Osteoblast (primary cell): Measurements from ENCODE around the gene BCAS3. TPM values are rescaled to one million over a fixed set of nuclear protein-coding genes. Genes with fewer than 3 reads are reported as not detected.
"Not testable (repeated sequence)": the region's sequence is repeated elsewhere in the genome, so short reads cannot be mapped to it uniquely, and the experiment has no call there.

Source experiments
- DNase-seq: peaks from one replicate; pipeline ENCODE4 v3.0.0; 2011; ENCODE audit warnings: low spot score, mixed read lengths; ENCODE audit not compliant: insufficient read length; ENCODE audit errors: missing footprints
- H2AFZ ChIP-seq: 2 replicates; pipeline ENCODE4 v1.6.0; 2011; ENCODE audit warnings: mild to moderate bottlenecking, low read length
- H3K27ac ChIP-seq: 2 replicates; pipeline ENCODE4 v1.5.1; 2011; ENCODE audit warnings: mild to moderate bottlenecking, low read depth, low read length, moderate library complexity
- H3K27me3 ChIP-seq: 2 replicates; pipeline ENCODE4 v1.6.0; 2012; ENCODE audit warnings: mild to moderate bottlenecking, control low read depth, inconsistent platforms, low read length, moderate library complexity; ENCODE audit not compliant: insufficient read depth
- H3K36me3 ChIP-seq: 2 replicates; pipeline ENCODE4 v1.5.1; 2011; ENCODE audit warnings: mild to moderate bottlenecking, low read length, control low read depth, moderate library complexity; ENCODE audit not compliant: insufficient read depth
- H3K4me1 ChIP-seq: 2 replicates; pipeline ENCODE4 v1.5.1; 2011; ENCODE audit warnings: mild to moderate bottlenecking, low read length, control low read depth, moderate library complexity; ENCODE audit not compliant: insufficient read depth
- H3K4me2 ChIP-seq: 2 replicates; pipeline ENCODE4 v1.6.0; 2011; ENCODE audit warnings: mild to moderate bottlenecking, low read length; ENCODE audit not compliant: insufficient read depth
- H3K4me3 ChIP-seq: fragments of 200-600 bp; sonication (generic); 3 replicates; pipeline ENCODE4 v1.5.1; 2012; ENCODE audit warnings: mild to moderate bottlenecking, low read length, inconsistent platforms; ENCODE audit not compliant: insufficient read depth
- H3K79me2 ChIP-seq: 2 replicates; pipeline ENCODE4 v1.6.0; 2012; ENCODE audit warnings: mild to moderate bottlenecking, low read length, control low read depth, inconsistent platforms; ENCODE audit not compliant: insufficient read depth
- H3K9me3 ChIP-seq: 2 replicates; pipeline ENCODE4 v1.5.1; 2011; ENCODE audit warnings: low read depth, low read length, control low read depth
- H4K20me1 ChIP-seq: 2 replicates; pipeline ENCODE4 v1.6.0; 2012; ENCODE audit warnings: mild to moderate bottlenecking, low read length, control low read depth; ENCODE audit not compliant: insufficient read depth
- total RNA-seq: library from RNA; depleted of rRNA; stranded (reverse); fragments of >200 nt; gene quantifications from 2 replicates; pipeline ENCODE4 v1.2.3, GENCODE V29; 2012
- TF ChIP-seq, protein P1 (sequence below): IDR thresholded peaks from 2 replicates; pipeline ENCODE4 v1.5.1; 2011; ENCODE audit warnings: mild to moderate bottlenecking, low read depth, low read length, moderate library complexity; ENCODE audit errors: extremely low read depth

Gene BCAS3
- total RNA-seq, 1 donor = 31.5 TPM

DNA sequence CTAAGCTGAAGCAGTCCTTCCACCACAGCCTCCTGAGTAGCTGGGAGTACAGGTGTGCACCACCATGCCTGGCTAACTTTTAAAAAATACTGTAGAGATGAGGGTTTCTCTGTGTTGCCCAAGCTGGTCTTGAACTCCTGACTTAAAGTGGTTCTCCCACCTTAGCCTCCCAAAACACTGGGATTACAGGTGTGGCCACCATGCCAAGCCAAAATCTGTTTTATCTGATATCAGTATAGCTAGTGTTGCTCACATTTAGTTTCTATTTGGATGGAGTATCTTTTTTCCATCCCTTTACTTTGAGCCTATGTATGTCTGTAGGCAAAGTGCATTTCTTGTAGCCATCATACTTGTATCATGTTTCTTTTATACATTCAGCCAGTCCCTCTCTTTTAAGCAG is 82.1 kb downstream of the BCAS3 start:
- TF ChIP-seq, protein P1, sequence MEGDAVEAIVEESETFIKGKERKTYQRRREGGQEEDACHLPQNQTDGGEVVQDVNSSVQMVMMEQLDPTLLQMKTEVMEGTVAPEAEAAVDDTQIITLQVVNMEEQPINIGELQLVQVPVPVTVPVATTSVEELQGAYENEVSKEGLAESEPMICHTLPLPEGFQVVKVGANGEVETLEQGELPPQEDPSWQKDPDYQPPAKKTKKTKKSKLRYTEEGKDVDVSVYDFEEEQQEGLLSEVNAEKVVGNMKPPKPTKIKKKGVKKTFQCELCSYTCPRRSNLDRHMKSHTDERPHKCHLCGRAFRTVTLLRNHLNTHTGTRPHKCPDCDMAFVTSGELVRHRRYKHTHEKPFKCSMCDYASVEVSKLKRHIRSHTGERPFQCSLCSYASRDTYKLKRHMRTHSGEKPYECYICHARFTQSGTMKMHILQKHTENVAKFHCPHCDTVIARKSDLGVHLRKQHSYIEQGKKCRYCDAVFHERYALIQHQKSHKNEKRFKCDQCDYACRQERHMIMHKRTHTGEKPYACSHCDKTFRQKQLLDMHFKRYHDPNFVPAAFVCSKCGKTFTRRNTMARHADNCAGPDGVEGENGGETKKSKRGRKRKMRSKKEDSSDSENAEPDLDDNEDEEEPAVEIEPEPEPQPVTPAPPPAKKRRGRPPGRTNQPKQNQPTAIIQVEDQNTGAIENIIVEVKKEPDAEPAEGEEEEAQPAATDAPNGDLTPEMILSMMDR = no peak
- Histone ChIP-seq H3K4me3 (no peak overlapping the region), H3K4me2 (no peak overlapping the region), H3K36me3 (no peaks in the 10 kb centered on the region), H3K9me3 (no peaks in the 10 kb centered on the region), H3K79me2 (no peaks in the 10 kb centered on the region), H2AFZ (no peak overlapping the region), H4K20me1 (no peaks in the 10 kb centered on the region), H3K27me3 (no peaks in the 10 kb centered on the region), H3K4me1 (no peaks in the 10 kb centered on the region), H3K27ac (no peak overlapping the region)
- DNase-seq = no peak

DNA sequence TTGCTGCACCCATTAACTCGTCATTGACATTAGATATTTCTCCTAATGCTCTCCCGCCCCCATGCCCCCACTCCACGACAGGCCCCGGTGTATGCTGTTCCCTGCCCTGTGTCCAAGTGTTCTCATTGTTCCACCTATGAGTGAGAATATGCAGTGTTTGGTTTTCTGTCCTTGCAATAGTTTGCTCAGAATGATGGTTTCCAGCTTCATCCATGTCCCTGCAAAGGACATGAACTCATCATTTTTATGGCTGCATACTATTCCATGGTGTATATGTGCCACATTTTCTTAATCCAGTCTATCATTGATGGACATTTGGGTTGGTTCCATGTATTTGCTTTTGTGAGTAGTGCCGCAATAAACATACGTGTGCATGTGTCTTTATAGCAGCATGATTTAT is 83.7 kb downstream of the BCAS3 start:
- not testable (repeated sequence) for H3K36me3 ChIP-seq, H3K4me2 ChIP-seq, H3K4me3 ChIP-seq, H3K27ac ChIP-seq, DNase-seq, H3K4me1 ChIP-seq, H4K20me1 ChIP-seq, H3K27me3 ChIP-seq, H2AFZ ChIP-seq, H3K9me3 ChIP-seq, H3K79me2 ChIP-seq

DNA sequence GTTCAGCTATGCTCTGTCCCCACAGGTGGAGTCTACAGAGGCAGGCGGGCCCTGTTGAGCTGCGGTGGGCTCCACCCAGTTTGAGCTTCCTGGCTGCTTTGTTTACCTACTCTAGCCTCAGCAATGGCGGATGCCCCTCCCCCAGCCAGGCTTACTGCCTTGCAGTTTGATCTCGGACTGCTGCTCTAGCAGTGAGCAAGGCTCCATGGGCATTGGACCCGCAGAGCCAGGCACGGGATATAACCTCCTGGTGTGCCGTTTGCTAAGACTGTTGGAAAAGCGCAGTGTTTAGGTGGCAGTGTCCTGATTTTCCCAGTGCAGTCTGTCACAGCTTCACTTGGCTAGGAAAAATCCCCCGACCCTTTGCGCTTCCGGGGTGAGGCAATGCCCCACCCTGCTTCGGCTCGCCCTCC is 89.1 kb downstream of the BCAS3 start:
- H3K4me3 ChIP-seq = no peak overlapping the region
- no peak overlapping the region for H3K27ac ChIP-seq
- no peaks in the 10 kb centered on the region for H3K79me2 ChIP-seq
- H4K20me1 ChIP-seq = no peaks in the 10 kb centered on the region
- H2AFZ ChIP-seq = no peak overlapping the region
- no peaks in the 10 kb centered on the region for H3K4me1 ChIP-seq
- DNase-seq = no peak
- TF ChIP-seq, protein P1 = no peak
- no peaks in the 10 kb centered on the region for H3K27me3 ChIP-seq
- no peaks in the 10 kb centered on the region for H3K9me3 ChIP-seq
- H3K36me3 ChIP-seq = no peaks in the 10 kb centered on the region
- H3K4me2 ChIP-seq = no peak overlapping the region

DNA sequence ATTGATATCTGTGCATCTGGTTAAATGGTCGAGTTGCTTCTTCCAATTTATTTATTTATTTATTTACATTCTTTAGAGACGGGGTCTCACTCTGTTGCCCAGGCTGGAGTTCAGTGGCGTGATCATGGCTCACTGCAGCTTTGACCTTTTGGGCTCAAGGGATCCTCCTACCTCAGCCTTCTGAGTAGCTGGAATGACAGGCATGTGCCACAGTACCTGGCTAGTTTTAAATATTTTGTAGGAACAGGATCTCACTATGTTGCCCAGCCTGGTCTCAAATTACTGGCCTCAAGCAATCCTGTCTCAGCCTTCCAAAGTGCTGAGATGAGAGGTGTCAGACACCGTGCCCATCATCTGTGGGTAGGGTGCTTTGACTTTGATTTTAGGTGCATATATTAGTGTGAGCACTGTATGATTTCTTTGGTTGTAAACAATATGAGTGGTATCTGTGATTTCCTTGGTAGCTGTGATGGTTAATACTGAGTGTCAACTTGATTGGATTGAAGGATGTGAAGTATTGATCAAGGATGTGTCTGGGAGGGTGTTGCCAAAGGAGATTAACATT is 90.2 kb downstream of the BCAS3 start:
- Histone ChIP-seq H2AFZ (no peak overlapping the region), H3K9me3 (no peaks in the 10 kb centered on the region), H3K36me3 (no peaks in the 10 kb centered on the region), H3K27ac (no peak overlapping the region), H3K4me3 (no peak overlapping the region), H3K4me2 (no peak overlapping the region), H3K27me3 (no peaks in the 10 kb centered on the region), H3K79me2 (no peaks in the 10 kb centered on the region), H4K20me1 (no peaks in the 10 kb centered on the region), H3K4me1 (no peaks in the 10 kb centered on the region)
- TF ChIP-seq, protein P1 = no peak
- no peak for DNase-seq
